Panc1 (cell line): Measurements from ENCODE around the gene GTSE1. TPM values are rescaled to one million over a fixed set of nuclear protein-coding genes. Genes with fewer than 3 reads are reported as not detected.

Experiments used
- ATAC-seq: fragments of 200-7000 bp; cut with Tn5 transposase; 2 replicates; pipeline ENCODE4 v1.9.1; 2020; ENCODE audit warnings: mild to moderate bottlenecking, moderate library complexity
- BruUV-seq: library from RNA; stranded (reverse); fragments of 400-500 nt; replicated peaks from 2 replicates; lab custom pipeline; 2021; lab: Mats Ljungman, UMichigan
- CTCF ChIA-PET: fragments of 300-600 bp; sonication (Branson Sonifier 250); formaldehyde crosslinking; loops from one replicate; lab custom pipeline; 2022; ENCODE audit warnings: antibody characterized with exemption; lab: Charles Lee
- POLR2A ChIA-PET: fragments of 300-600 bp; sonication (Branson Sonifier 250); formaldehyde crosslinking; loops from one replicate; lab custom pipeline; 2022; ENCODE audit warnings: antibody characterized with exemption; lab: Charles Lee
- DNase-seq: peaks from one replicate; pipeline ENCODE4 v3.0.0-alpha.2; 2010; ENCODE audit warnings: low read depth, low spot score
- H3K27ac ChIP-seq: 2 replicates; pipeline ENCODE4 v1.5.1; 2011; ENCODE audit warnings: mild to moderate bottlenecking, low read length, inconsistent platforms
- H3K27me3 ChIP-seq: fragments of 200-500 bp; sonication (Bioruptor generic); 2 replicates; pipeline ENCODE4 v1.6.0; 2014; ENCODE audit warnings: low read length, inconsistent platforms; ENCODE audit not compliant: control insufficient read depth, insufficient read depth
- H3K36me3 ChIP-seq: fragments of 200-500 bp; sonication (Bioruptor generic); 2 replicates; pipeline ENCODE4 v1.5.1; 2014; ENCODE audit warnings: inconsistent platforms, mild to moderate bottlenecking, low read length, moderate library complexity; ENCODE audit not compliant: control insufficient read depth, insufficient read depth
- H3K4me1 ChIP-seq: 2 replicates; pipeline ENCODE4 v1.5.1; 2011; ENCODE audit warnings: inconsistent platforms, mild to moderate bottlenecking, low read length, moderate library complexity; ENCODE audit not compliant: control insufficient read depth, insufficient read depth
- H3K4me3 ChIP-seq, 2 experiments: 2 replicates each; pipeline ENCODE4 v1.5.1; 2011 to 2012; ENCODE audit warnings: low read depth in 2 of 2, low read length in 2 of 2, mild to moderate bottlenecking in 2 of 2, inconsistent platforms in 1 of 2, moderate library complexity in 1 of 2
- H3K9me3 ChIP-seq: fragments of 200-500 bp; sonication (Bioruptor generic); 2 replicates; pipeline ENCODE4 v1.5.1; 2014; ENCODE audit warnings: low read depth, mild to moderate bottlenecking, inconsistent platforms, low read length, moderate library complexity; ENCODE audit not compliant: control insufficient read depth, insufficient read depth
- CTCF ChIP-seq: fragments of 450-650 bp; IDR thresholded peaks from 2 replicates; pipeline ENCODE4 v1.5.1; 2017; ENCODE audit warnings: mild to moderate bottlenecking
- POLR2AphosphoS5 ChIP-seq: IDR thresholded peaks from 2 replicates; pipeline ENCODE4 v1.6.1; 2012; ENCODE audit warnings: mild to moderate bottlenecking, low read depth, low read length, moderate library complexity
- REST ChIP-seq, 2 experiments: IDR thresholded peaks; 2 replicates each; pipeline ENCODE4 v1.6.1; 2011 to 2012; ENCODE audit warnings: low read depth in 2 of 2, control low read depth in 1 of 2, low read length in 1 of 2, mild to moderate bottlenecking in 1 of 2, moderate library complexity in 1 of 2; ENCODE audit not compliant: insufficient read depth in 1 of 2
- SIN3A ChIP-seq: IDR thresholded peaks from 2 replicates; pipeline ENCODE4 v1.6.1; 2012; ENCODE audit warnings: low read depth, mild to moderate bottlenecking, low read length, moderate library complexity, borderline replicate concordance; ENCODE audit not compliant: insufficient read depth
- TCF7L2 ChIP-seq: IDR thresholded peaks from 2 replicates; pipeline ENCODE4 v1.6.1; 2011; ENCODE audit warnings: mild to moderate bottlenecking, low read depth, low read length, inconsistent platforms
- in situ Hi-C: cut with HindIII; loops from 2 replicates; pipeline ENCODE4 v1.10.0; 2016; ENCODE audit warnings: low sequenced_read_pairs, low pct_unique_long_range_greater_than_20kb
- intact Hi-C: fragments of 100-400 bp; cut with micrococcal nuclease; formaldehyde crosslinking; loops from one replicate; pipeline ENCODE4 v1.10.0; 2022; ENCODE audit not compliant: unreplicated experiment
- total RNA-seq: library from RNA; stranded (reverse); gene quantifications from one replicate; pipeline ENCODE4 v1.2.1, GENCODE V29; 2021; ENCODE audit not compliant: unreplicated experiment

The GTSE1 gene
- total RNA-seq, 1 experiment from 2014 or later: 36.2 TPM

- no TSS peak for BruUV-seq
- ATAC-seq (no peak), DNase-seq (no peak)
- Histone ChIP-seq H3K4me3 (no peak overlapping the region), H3K9me3 (no peaks in the 10 kb centered on the region), H3K4me1 (no peaks in the 10 kb centered on the region), H3K27me3 (no peaks in the 10 kb centered on the region), H3K36me3 (no peaks in the 10 kb centered on the region), H3K27ac (no peak overlapping the region)
- ChIA-PET CTCF (no interaction called here), POLR2A (no interaction called here)
- intact Hi-C loops (no loop called here), in situ Hi-C loops (no loop called here)
- TF ChIP-seq REST (IDR thresholded peaks at IDR 0.05; ENCODE audit: insufficient read depth in 1 of 2, low read depth in 2 of 2, low read length in 1 of 2) (no peak), TCF7L2 (no peak), SIN3A (no peak), POLR2AphosphoS5 (no peak), CTCF (no peak)
Measured at GRCh38 chr22:46286006-46286405, 10.7 kb upstream of the GTSE1 start.

- Histone ChIP-seq H3K27ac (no peak overlapping the region), H3K9me3 (no peaks in the 10 kb centered on the region), H3K36me3 (no peaks in the 10 kb centered on the region), H3K4me1 (no peaks in the 10 kb centered on the region), H3K4me3 (no peak overlapping the region), H3K27me3 (no peaks in the 10 kb centered on the region)
- ATAC-seq: no peak
- intact Hi-C loops (no loop called here), in situ Hi-C loops (no loop called here)
- CTCF ChIA-PET: interaction anchor here (0.7 kb wide), 1 partner anchor 55 kb away, joined by 3 read pairs; no protein-coding TSS in a partner anchor
- no peak for DNase-seq
- TF ChIP-seq REST (IDR thresholded peaks at IDR 0.05; ENCODE audit: insufficient read depth in 1 of 2, low read depth in 2 of 2, low read length in 1 of 2) (no peak), SIN3A (no peak), TCF7L2 (no peak), POLR2AphosphoS5 (no peak), CTCF (no peak)
- POLR2A ChIA-PET: interaction anchor here (0.6 kb wide), 1 partner anchor 698 kb away, joined by 4 read pairs; no protein-coding TSS in a partner anchor
- BruUV-seq: no TSS peak
Measured at GRCh38 chr22:46286941-46287872, 9.5 kb upstream of the GTSE1 start.
